ENCODE data around the gene SIL1. TPM values are rescaled to one million over a fixed set of nuclear protein-coding genes. Genes with fewer than 3 reads are reported as not detected.

Gene SIL1
- total RNA-seq, 1 experiment from 2014 or later = 22.0 TPM

GRCh38 chr5:139103762-139104161 is 94.4 kb downstream of the SIL1 start:
- no peak for DNase-seq (ENCODE audit: low spot score)
- Histone ChIP-seq H3K9me3 (ENCODE audit: low read depth, low read length, poor library complexity, severe bottlenecking) (no peaks in the 10 kb centered on the region), H3K4me1 (ENCODE audit: insufficient read depth, low read length, poor library complexity, severe bottlenecking) (peaks cover 4% of the 10 kb centered on the region), H3K27me3 (replicated peaks; ENCODE audit: insufficient read depth, low read depth, low read length, poor library complexity) (no peaks in the 10 kb centered on the region), H3K36me3 (ENCODE audit: insufficient read depth, low read length, poor library complexity, severe bottlenecking) (no peaks in the 10 kb centered on the region), H3K27ac (ENCODE audit: low read depth, low read length, poor library complexity, severe bottlenecking) (no peak overlapping the region), H3K4me3 (ENCODE audit: low read depth, low read length, poor library complexity, severe bottlenecking) (no peak overlapping the region)
- intact Hi-C loops (cut with micrococcal nuclease; ENCODE audit: unreplicated experiment) = no loop called here
- no peak for TF ChIP-seq EZH2 (IDR thresholded peaks at IDR 0.05; ENCODE audit: borderline replicate concordance, low read depth, low read length, poor library complexity, severe bottlenecking)
- no peak for TF ChIP-seq CTCF (conservative IDR thresholded peaks at IDR 0.05; ENCODE audit: low read depth, low read length)
- POLR2A ChIA-PET (ENCODE audit: low non-redundant PET) = no interaction called here
- BruUV-seq (replicated peaks) = no TSS peak
- CTCF ChIA-PET = no interaction called here

DNA sequence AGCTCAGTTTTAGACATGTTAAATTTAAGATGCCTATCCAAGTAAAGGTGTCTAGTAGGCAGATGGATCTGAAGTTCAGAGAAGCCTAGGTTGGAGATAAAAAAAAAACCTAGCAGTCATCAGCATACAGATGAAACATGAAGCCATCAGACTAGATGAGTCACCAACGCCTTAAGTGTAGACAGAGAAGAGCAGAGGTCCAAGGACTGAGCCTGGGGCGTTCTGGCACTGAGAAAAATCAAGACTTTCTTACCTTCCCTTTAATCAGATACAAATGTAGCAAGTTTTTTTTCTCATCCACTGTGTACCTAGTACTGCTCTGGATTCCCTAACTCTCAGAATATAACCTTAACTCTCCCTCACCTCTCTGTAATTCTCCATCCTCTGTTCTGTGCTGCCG is 97.3 kb downstream of the SIL1 start:
- no TSS peak for BruUV-seq (replicated peaks)
- TF ChIP-seq CTCF (conservative IDR thresholded peaks at IDR 0.05; ENCODE audit: low read depth, low read length) (no peak), EZH2 (IDR thresholded peaks at IDR 0.05; ENCODE audit: borderline replicate concordance, low read depth, low read length, poor library complexity, severe bottlenecking) (no peak)
- no peak overlapping the region for H3K27ac ChIP-seq (ENCODE audit: low read depth, low read length, poor library complexity, severe bottlenecking)
- CTCF ChIA-PET = no interaction called here
- no peaks in the 10 kb centered on the region for H3K36me3 ChIP-seq (ENCODE audit: insufficient read depth, low read length, poor library complexity, severe bottlenecking)
- intact Hi-C loops (cut with micrococcal nuclease; ENCODE audit: unreplicated experiment) = no loop called here
- no peak overlapping the region for H3K4me3 ChIP-seq (ENCODE audit: low read depth, low read length, poor library complexity, severe bottlenecking)
- H3K27me3 ChIP-seq (replicated peaks; ENCODE audit: insufficient read depth, low read depth, low read length, poor library complexity) = no peaks in the 10 kb centered on the region
- H3K9me3 ChIP-seq (ENCODE audit: low read depth, low read length, poor library complexity, severe bottlenecking) = no peaks in the 10 kb centered on the region
- DNase-seq (ENCODE audit: low spot score) = no peak
- POLR2A ChIA-PET (ENCODE audit: low non-redundant PET) = interaction anchor here (0.6 kb wide), 1 partner anchor 16 kb away, joined by 3 read pairs; no protein-coding TSS in a partner anchor
- peaks cover 4% of the 10 kb centered on the region for H3K4me1 ChIP-seq (ENCODE audit: insufficient read depth, low read length, poor library complexity, severe bottlenecking)

DNA sequence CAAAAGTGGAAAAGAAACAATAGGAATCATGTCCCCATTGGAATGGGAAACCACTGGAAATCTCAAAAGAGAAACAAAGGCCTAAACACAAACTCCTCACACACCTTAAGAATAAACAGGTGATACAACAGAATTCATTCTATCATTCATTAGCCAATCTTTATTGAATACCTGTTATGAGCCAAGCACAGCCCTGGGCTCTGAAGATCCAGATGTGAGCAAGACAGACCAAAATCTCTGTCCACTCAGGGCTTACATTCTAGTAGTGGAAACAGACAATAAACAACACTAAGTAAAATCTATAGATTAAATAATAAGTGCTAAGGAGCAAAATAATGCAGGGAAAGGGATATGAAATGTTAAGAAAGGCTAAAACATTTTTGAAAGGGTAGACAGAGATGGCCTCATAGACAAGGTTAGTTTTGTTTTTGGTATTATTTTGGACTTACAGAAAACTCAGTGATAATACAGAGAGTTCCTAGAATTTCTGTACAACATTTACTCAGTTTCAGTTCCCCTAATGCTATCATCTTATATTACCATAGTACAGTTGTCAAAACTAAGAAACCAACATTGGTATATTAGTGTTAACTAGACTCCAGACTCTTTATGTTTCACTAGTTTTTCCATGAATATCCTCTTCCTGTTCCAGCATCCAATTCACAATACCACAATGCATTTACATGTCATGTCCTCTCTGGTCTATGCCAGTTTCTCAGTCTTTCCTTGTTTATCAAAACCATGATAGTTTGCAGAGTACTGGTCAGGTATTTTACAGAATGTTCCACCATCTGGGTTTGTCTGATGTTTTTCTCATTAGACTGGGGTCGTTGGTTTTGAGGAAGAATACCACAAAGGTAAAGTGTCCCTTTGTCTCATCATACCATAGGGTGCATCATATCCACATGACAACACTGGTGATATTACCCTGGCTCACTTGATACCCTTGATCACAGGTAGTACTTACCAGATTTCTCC is 103.7 kb downstream of the SIL1 start:
- TF ChIP-seq EZH2 (IDR thresholded peaks at IDR 0.05; ENCODE audit: borderline replicate concordance, low read depth, low read length, poor library complexity, severe bottlenecking) (no peak), CTCF (conservative IDR thresholded peaks at IDR 0.05; ENCODE audit: low read depth, low read length) (no peak)
- no TSS peak for BruUV-seq (replicated peaks)
- intact Hi-C loops (cut with micrococcal nuclease; ENCODE audit: unreplicated experiment) = no loop called here
- H3K4me3 ChIP-seq (ENCODE audit: low read depth, low read length, poor library complexity, severe bottlenecking) = no peak overlapping the region
- H3K9me3 ChIP-seq (ENCODE audit: low read depth, low read length, poor library complexity, severe bottlenecking) = no peaks in the 10 kb centered on the region
- no peak overlapping the region for H3K27ac ChIP-seq (ENCODE audit: low read depth, low read length, poor library complexity, severe bottlenecking)
- CTCF ChIA-PET = no interaction called here
- H3K36me3 ChIP-seq (ENCODE audit: insufficient read depth, low read length, poor library complexity, severe bottlenecking) = no peaks in the 10 kb centered on the region
- H3K4me1 ChIP-seq (ENCODE audit: insufficient read depth, low read length, poor library complexity, severe bottlenecking) = no peaks in the 10 kb centered on the region
- POLR2A ChIA-PET (ENCODE audit: low non-redundant PET) = no interaction called here
- no peak for DNase-seq (ENCODE audit: low spot score)
- H3K27me3 ChIP-seq (replicated peaks; ENCODE audit: insufficient read depth, low read depth, low read length, poor library complexity) = no peaks in the 10 kb centered on the region
